ENCODE data around the gene HLTF.

Gene HLTF

GRCh38 chr3:149081772-149082171, 4.6 kb downstream of the HLTF start:
- DNase-seq: no peak

GRCh38 chr3:149080699-149081091, 5.6 kb downstream of the HLTF start:
- no peak for DNase-seq

GRCh38 chr3:149080011-149080698, 6.2 kb downstream of the HLTF start:
- DNase-seq: no peak

DNA sequence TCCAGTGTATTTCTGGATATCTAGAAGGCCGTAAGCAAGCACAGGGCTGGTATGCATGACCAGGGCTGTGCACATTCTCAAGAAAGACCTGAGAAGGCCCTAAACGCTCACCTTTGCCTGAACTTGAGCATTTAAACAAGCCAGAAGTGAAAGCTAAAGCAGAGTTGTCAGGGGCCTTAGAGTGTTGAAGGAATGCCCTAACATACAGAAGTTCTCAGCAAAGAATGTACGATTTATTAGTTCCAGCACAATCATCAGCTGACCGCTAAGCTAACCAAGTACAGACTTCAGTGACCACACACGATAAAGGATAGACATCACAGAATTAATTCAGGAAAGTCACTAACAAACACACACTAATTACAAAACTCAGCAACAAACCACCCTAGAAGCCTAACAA, 8.7 kb downstream of the HLTF start:
- DNase-seq: no peak

DNA sequence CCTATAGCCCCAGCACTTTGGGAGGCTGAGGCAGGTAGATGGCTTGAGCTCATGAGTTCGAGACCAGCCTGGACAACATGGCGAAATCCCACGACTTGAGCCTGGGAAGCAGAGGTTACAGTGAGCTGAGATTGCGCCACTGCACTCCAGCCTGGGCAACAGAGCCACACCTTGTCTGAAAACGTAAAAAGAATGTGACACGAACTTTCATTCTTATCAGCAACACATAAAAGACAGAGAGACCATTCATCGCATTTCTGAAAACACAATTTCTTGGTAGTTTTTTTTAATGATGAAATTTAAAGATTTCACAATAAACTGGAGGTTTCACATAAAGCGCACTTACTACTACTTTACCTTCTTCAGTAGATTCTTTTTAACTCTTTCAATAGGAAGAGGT, 18.4 kb downstream of the HLTF start:
- DNase-seq: no peak

DNA sequence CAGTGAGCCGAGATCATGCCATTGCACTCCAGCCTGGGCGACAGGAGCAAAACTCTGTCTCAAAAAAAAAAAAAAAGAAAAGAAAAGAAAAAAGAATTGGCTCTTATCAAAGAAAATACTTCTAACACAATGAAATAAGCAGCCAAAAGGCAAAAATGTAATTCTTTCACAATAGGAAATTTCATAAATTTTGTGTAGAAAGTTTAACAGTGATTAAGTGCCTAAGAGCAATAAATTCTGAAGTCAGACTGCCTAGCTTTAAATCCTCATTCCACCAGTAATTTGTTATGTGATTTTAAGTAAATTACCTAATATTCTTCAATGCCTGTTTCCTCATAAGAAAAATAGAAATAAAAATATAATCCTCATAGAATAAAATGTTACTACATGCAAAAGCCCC, 24.6 kb downstream of the HLTF start:
- no peak for DNase-seq

DNA sequence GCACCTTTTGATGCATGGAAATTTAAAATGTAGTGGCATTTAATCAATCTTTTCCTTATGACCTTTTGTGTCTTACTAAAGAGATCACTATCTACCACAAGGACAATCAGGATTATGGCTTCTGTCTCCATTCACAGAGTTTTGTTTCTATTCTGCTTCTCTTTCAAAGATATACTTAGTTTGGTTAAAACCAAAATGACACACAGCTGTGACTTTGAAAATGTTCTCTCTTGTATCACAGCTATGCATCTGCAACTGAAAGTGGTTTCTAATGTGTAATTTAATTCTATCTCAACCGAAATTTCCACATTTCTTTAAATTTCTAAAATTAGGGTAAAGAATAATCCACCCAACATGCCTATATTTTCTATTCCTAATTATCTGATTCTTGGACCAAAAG, 27.7 kb downstream of the HLTF start:
- no peak for DNase-seq

- DNase-seq: no peak
These were observed 28.1 kb downstream of the HLTF start for GRCh38 chr3:149058198-149058597.

DNA sequence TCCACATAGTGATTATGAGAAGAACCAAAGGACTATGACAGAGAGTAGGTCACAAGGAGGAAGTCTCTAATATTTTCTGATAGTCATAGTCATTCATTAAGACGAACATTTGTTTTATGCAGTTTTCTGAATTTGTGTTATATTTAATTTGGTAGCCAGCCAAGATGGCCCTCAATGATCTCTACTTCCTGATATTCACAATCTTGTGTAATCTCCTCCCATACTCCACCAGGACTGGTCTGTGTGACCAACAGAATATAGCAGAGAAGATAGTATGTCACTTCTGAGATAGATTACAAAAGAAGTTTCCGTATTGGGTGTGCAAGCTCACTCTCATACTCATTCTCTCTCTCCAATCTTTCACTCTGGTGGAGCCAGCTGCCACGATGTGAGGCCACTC, 30.8 kb downstream of the HLTF start:
- no peak for DNase-seq

- DNase-seq: no peak
These were observed 41.8 kb downstream of the HLTF start for GRCh38 chr3:149044339-149045083.

DNA sequence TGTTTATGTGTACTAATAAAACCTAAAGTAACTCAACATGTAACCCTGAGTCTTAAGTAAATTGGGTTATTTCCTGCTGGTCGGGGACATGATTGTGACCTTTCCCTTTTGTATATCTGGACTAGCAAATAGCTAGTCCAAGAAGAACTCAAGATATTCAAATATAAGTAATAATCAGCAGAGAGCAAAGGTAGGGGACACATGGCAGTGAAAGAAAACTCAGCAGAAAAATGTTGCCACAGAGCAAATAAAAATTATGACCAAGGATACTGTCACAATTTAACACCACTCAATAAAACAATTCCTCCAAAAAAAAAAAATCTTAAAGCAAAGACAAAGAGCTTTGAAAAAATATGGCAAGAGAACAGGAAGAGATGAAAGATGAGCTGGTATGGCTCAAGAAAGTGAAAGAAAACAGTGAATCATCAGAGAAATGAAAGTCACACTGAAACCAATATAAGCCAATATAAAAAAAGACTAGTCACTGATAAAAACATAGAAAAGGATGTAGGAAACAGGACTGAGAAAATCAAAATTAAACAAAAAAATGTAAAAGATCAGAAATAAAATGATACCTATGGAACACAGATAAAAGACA, 43.4 kb downstream of the HLTF start:
- DNase-seq: no peak

- DNase-seq: no peak
These were observed 48.0 kb downstream of the HLTF start for GRCh38 chr3:149038322-149038721.

GRCh38 chr3:149037684-149038083, 48.6 kb downstream of the HLTF start:
- DNase-seq: no peak

DNA sequence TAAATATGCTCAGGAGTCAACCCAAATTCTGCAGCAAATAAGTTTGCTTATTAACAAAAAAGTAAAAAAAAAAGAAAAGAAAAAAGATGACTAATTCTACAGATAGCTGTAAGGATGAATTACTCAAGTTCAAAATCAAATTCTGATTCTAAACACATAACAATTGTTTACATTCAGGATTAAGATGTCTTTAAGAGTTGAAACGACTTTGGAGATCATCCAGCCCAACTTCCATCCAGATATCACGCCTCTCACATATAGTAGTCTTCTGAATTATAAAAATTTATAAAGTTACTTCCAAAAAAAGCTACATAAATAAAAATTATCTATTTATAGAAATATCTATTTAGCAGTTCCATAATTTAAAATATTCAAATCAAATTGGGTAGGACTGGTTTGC, 55.2 kb downstream of the HLTF start:
- DNase-seq: no peak

- DNase-seq: no peak
These were observed 59.6 kb downstream of the HLTF start for GRCh38 chr3:149026718-149027117.

DNA sequence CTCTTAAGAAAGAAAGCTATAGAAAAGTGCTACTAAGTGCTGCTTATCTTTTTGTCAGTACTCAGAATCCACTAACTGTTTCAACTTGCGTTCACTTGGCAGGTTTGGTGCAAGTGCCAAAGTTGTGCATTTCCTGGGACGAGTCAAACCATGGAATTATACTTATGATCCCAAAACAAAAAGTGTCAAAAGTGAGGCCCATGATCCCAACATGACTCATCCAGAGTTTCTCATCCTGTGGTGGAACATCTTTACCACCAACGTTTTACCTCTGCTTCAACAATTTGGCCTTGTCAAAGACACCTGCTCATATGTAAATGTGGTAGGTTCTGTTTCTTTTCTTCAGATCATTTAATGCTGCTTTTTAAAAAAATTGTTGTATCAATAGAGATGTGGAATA, 62.4 kb downstream of the HLTF start:
- no peak for DNase-seq

GRCh38 chr3:149021830-149022229, 64.5 kb downstream of the HLTF start:
- DNase-seq: no peak

GRCh38 chr3:149020839-149021252, 65.5 kb downstream of the HLTF start:
- DNase-seq: no peak

DNA sequence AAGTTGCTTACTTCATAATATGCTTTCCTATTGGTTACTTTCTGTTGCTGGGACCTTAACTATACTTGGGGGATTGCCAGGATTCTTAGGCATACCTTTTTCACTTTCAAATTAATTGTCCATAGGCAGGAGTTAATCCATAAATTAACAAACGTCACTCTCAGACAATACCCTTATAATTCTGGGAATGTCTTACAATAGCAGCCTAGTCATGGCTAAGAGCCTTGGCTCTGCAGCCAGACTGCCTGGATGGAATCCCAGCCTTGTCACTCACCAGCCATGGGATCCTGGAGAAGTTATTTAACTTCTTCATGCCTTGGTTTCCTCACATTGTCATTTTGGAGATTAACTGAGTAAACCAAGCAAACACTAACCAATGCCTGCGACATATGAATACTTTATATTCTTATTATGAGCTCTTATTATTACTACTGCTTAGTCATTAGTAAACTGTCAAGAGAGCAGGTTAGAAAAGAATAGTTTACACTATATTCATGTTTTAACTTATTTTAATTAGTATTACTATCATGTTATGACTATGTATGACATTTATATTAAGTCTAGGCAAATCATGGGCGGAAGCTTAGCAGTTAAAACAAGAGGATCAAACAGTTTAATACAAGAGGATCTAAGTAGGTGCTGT, 66.0 kb downstream of the HLTF start:
- no peak for DNase-seq

DNA sequence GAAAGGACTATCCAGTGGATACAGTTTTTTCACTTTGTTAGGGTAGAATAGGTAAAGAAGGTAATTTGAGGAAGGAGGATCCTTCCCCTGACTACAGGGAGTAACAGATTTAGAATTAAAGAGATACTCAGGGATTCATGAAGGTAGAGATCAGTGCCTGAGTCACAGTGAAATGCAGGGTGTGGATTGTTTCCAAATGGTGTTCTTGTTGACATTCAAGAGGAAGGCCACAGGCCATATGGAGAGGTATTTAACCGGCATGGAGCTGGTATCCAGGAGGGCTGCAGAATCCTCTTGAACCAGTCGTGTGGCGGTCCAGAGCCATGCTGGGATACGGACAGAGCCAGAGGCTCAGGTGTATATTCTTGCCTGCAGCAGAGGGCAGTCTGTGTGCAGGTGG, 66.8 kb downstream of the HLTF start:
- DNase-seq: no peak

DNA sequence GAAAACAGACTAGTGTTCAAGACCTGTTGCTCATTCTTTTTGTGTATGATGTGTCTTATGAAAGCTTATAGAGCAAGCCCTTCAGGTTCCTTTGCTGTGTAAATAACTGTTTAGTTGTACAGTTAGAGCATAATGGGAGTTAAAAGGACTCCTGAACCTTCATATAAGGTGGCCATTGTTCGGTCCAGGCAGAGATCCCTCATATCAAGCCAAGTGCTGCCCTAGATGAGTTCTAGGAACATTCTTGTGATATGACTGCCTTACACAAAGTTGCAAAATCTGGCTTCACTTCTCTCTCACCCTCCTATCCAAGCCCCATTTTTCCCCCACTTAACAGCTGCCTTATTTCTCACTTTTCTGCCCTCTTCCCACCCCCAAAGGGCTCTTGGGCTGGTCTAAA, 68.1 kb downstream of the HLTF start:
- no peak for DNase-seq

- DNase-seq: no peak
These were observed 69.4 kb downstream of the HLTF start for GRCh38 chr3:149016669-149017541.

DNA sequence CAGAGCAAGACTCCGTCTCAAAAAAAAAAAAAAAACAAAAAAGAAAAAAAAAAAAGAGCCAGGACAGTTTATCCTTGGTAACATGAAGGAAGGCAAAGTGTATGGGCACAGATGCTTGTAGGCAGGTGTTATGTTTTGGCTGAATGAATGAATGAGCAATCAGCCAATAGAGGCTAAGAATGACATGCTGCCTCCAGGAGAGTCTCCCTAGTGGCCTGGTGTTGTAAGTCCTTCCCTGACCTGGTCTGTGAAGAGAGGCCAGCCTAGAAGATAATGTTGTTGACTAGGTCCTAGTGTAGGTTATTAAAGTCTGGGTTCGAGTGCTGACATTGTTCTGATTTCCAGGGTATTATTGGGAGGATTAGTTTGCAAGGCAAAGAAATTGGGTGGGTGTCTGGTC, 70.1 kb downstream of the HLTF start:
- no peak for DNase-seq
